NCI-H2227 treated with DMSO at 0.1 percent for 48 hours (cell line): ENCODE results near the gene KRTAP15-1.

Experiments
- DNase-seq: peaks from one replicate; lab custom pipeline; 2025; lab: John Stamatoyannopoulos, UW

Gene KRTAP15-1

DNA sequence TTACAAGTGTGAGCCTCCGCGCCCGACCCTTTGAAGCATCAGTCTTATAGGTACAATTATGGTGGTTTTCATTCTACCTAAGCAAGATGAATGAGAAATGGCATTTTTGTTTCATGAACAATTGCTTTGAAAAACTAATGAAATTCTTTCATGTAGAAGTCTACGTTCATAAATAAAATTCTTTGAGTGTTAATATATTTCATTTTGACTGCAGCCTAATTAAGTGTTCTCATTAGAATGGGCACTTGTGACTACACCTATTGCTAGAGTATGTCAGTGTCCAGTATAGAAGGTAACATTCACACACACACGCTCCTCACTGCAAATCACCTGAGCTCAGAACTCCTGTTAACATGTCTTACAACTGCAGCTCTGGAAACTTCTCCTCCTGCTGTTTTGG lies at the start of gene KRTAP15-1:
TSS of gene KRTAP15-1 (plus strand) at position 301 of the 400 bp plus-strand sequence. CDS start at position 354, 53 bp downstream.
- DNase-seq: no peak

DNA sequence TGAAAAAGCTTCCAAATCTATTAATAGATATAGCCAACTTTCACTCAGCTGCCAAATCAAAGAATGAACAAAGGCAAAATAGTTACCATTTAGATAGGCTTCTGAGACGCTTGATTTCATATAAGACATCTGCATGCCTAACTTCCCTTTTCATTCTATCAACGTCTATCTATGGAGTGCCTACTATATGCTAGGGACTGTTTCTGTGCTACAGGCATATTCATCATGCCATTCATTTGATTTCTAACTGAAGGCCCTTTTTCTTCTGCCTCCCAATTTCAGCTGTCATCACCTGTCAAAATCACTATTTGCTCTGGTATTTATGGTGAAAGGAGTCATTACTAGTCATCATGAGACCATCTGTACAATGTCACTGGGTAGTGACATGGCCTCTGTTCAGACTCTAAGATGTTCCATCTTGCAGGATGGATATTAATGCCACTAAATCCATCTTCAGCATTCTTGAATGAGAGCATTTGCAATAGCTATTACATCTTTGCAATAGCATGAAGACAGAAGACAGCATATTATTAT lies 48.5 kb upstream of the KRTAP15-1 start:
- no peak for DNase-seq

DNA sequence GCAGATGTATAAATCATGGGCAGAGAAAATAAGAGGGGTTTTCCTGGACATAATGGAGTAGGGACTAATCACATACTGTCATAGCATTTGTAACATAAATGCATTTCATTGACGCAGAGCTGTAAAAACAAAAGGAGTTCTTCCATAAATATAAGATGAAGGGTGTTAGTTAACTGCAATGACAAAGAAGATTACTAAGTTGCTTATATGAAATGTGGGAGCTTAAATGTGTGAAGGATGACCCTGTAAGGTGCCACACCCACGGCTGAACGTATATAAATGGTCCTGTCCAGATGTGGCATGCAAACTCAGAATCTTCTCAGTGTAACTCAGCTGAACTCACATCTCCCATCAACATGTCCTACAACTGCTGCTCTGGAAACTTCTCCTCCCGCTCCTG lies 44.3 kb upstream of the KRTAP15-1 start, which contains the start of gene KRTAP13-1:
TSS of gene KRTAP13-1 (plus strand) at position 301 of the 400 bp plus-strand sequence. CDS start at position 357, 56 bp downstream.
- no peak for DNase-seq

DNA sequence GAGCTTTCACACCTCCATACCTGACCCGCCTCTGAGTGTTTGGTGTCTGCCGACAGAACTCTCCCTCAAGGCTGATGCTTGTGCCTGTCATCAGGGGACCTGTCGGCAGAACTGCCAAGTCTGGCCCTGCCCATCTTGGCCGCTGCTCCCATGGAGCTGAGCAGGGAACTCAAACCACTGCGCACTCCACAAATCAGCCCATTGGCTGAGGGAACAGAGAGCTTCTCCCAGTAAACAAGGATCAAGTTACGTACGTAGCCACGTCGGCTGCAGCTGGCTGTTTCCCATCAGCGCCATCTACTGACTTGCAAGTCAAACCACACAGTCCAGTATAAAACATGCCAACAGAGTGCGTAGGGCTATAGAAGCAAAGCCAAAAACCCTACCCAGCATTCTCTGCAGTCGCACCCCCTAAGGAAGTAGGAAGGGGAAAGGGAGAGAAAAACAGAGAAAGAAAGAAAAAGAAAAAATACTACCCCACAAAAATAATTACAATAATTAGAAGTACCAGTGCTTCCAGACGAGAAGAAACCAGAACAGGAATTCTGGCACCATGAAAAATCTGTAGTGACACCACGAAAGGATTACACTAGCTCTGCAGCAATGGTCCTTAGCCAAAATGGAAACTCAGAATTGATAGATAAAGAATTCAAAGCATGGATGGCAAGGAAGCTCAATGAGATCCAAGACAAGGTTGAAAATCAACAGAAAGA lies 31.1 kb upstream of the KRTAP15-1 start:
- no peak for DNase-seq

- no peak for DNase-seq
These were observed 24.1 kb upstream of the KRTAP15-1 start for GRCh38 chr21:30415993-30416392.

DNA sequence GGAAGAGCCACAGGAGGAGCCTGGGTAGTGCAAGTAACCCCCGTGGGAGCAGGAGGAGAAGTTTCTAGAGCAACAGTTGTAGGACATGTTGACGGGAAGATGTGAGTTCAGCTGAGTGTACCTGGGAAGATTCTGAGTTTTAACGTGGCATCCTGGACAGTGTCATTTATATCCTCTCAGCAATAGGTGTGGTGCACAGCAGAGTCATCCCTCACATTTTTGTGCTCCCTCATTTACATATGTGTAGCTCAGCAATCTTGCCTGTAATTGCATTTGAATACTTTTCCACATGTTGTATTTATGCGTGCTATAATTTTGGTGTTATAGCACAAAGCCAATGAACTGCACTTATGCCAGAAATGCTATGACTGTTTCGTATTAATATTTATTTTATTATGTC lies 14.2 kb upstream of the KRTAP15-1 start, which contains the start of gene KRTAP13-3:
TSS of gene KRTAP13-3 (minus strand) at position 101 of the 400 bp plus-strand sequence. CDS start at position 87, 14 bp downstream.
- no peak for DNase-seq

DNA sequence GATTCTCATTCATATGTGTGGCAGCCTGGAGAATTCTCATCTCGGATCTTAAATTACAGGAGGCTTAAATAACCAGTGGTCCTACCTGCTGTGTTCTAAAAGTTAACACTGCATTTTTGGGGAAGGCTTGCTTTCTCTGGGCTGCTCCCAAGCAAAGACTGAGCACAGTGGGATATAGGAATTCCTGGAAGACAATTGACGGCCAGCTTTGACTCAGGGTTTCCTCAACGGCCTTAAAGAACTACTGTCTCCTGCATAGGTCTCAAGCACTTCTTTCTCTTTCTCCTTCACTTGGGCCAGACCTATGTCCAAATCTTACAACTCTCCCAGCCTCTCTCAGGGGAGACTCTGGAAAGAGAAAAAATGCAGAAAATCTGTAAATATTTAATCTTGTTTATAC lies 13.3 kb upstream of the KRTAP15-1 start:
- no peak for DNase-seq

- no peak for DNase-seq
These were observed 9.9 kb upstream of the KRTAP15-1 start, which contains the start of gene KRTAP13-4 for GRCh38 chr21:30430170-30430655. KRTAP13-4 (plus strand) TSS chr21:30430220; CDS start chr21:30430276, 56 bp downstream.

GRCh38 chr21:30434033-30434631 lies 5.9 kb upstream of the KRTAP15-1 start:
- DNase-seq: no peak

GRCh38 chr21:30437010-30437565 lies 3.0 kb upstream of the KRTAP15-1 start:
- DNase-seq: no peak

DNA sequence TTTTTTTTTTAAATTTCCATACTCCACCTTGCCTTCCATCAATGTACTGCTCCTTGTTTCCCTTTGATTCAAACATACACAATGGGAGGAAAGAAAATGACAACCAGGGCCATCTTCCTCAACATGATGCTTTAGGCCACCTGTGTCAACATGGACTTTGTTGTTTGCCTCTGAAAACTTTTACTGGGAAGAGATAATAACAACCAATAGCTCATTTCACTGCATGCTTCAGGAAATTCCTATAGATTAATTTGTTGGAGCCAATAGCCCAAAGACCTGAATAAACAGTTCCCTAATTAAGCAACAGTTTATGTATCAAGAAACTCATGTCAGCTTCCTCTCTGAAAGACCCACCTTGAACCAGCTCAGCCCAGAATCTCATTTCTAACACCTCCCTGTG lies 3.2 kb downstream of the KRTAP15-1 start:
- no peak for DNase-seq

- DNase-seq: no peak
These were observed 4.1 kb downstream of the KRTAP15-1 start for GRCh38 chr21:30444204-30444603.

- DNase-seq: no peak
These were observed 7.0 kb downstream of the KRTAP15-1 start for GRCh38 chr21:30447056-30447455.

- DNase-seq: no peak
These were observed 8.4 kb downstream of the KRTAP15-1 start for GRCh38 chr21:30448514-30448913.

DNA sequence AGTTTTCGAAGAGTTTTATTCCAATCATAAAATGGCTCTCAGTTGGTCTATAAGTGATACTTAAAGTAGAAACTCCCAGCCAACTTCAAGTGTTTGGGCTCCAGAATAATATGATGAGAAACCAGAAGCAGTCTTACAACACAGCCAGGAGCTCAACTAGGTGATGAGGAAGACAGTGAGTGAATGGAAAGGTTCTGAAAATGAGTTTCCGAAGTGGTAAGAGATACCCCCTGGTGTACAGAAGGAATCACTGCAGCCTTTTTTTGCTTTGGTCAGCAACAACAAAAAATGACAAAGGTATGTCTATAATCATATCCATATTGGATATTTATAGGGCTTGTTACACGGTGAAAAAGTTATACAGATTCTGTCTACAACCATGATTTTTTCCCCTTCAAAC lies 23.6 kb downstream of the KRTAP15-1 start:
- no peak for DNase-seq

DNA sequence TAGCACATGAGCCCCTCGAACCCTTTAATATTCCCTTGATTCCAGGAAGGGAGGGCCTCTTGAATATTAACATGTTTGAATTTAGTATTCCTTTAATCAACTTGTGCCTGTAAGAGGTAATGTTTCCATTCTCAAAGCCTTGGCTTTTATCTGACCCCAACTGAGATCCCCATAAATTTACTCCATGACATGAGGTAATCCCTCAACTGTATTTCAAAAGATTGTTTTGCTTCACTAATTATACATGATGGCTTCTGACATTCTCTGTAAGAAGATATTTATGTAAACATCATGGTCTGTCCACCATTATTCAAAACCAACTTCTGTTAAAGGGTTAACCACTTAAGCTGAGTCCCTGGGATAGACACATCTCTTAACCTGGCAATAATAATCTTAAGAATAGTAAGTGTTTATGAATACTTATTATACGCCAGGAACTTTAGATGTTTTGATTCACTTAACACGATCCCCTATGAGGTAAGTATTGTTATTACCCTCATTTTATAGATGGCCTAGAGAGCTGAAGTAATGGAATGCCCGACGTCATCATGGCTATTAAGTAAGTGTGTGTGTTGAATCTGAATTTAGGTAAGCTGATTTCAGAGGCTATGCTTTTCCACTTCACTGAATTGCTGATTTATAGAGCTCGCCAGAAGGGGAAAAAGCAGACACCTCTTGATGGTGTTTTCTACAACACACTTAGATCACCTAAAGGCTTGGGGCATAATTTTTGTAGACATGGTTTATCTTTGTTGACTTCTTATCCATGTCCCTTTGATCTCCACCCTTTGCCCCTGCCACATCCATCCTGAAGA lies 29.0 kb downstream of the KRTAP15-1 start:
- no peak for DNase-seq

- DNase-seq: no peak
These were observed 37.9 kb downstream of the KRTAP15-1 start for GRCh38 chr21:30478004-30478403.

DNA sequence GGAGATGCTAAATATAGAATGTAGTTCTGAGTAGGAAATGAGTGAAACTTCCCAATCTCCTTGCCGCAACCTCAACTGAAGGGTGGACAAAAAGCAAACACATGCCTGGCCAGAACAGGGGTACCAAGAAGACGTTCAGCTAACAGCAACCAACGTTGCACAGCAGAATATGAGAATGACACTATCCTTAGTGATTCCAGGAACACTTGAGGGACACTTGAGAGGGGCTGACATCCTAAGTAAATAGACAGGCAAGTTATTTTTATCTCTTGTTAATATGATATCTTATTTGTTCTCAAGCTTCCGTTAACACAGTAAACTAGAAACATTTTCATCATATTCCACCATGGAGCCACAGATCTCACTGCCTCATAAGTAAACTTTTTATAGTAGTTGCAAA lies 39.2 kb downstream of the KRTAP15-1 start:
- DNase-seq: no peak

DNA sequence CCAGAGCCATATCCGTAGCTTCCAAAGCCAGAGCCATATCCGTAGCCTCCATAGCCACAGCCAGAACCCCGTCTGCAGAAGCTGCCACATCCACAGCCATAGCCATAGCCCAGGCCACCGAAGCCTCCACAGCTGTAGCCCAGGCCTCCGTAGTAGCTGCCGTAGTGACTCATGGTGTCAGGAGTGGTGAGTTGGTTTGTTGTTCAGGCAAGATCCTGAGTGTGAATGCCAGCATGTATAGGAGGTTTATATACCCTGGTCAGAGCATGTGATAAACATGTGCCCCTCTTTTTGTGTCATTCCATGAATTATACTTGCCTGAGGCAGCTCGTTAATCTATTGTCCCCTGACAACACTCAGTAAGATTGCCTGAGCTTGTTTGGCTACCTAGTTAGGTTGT lies 40.1 kb downstream of the KRTAP15-1 start, which contains the start of gene KRTAP19-1:
TSS of gene KRTAP19-1 (minus strand) at position 223 of the 400 bp plus-strand sequence. CDS start at position 173, 50 bp downstream.
- no peak for DNase-seq

DNA sequence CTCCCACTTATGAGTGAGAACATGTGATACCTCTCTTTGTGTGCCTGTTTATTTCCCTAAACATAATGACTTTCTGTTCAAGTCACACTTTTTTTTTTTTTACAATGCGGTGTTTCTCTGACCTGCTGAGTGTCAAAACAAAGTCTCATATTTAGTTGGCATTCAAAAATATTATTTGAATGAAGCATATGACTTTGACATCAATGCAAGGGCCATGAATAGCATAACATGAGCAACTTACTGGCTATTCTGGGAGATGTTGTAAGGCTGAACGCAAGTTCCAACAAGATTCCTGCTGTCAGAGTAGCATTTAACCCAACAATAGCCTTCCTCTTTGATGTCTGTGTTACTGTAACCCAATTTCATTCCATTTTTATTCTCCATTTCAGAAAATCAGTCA lies 42.1 kb downstream of the KRTAP15-1 start:
- no peak for DNase-seq

- no peak for DNase-seq
These were observed 46.1 kb downstream of the KRTAP15-1 start for GRCh38 chr21:30486180-30486579.

GRCh38 chr21:30487336-30487735 lies 47.3 kb downstream of the KRTAP15-1 start, which contains the start of gene KRTAP19-2:
KRTAP19-2 (minus strand) TSS chr21:30487436; CDS start chr21:30487348, 88 bp downstream.
- DNase-seq: no peak
